Hair follicle dermal papilla cell (primary cell): ENCODE measurements around the gene CETN3. TPM values are rescaled to one million over a fixed set of nuclear protein-coding genes. Genes with fewer than 3 reads are reported as not detected.

ENCODE experiments used
- total RNA-seq: library from RNA; depleted of rRNA; stranded (reverse); fragments of >200 nt; gene quantifications from 2 replicates; pipeline ENCODE4 v1.2.3, GENCODE V29; 2012

The CETN3 gene
- 6.5 and 7.0 TPM in 2 replicates for total RNA-seq

DNA sequence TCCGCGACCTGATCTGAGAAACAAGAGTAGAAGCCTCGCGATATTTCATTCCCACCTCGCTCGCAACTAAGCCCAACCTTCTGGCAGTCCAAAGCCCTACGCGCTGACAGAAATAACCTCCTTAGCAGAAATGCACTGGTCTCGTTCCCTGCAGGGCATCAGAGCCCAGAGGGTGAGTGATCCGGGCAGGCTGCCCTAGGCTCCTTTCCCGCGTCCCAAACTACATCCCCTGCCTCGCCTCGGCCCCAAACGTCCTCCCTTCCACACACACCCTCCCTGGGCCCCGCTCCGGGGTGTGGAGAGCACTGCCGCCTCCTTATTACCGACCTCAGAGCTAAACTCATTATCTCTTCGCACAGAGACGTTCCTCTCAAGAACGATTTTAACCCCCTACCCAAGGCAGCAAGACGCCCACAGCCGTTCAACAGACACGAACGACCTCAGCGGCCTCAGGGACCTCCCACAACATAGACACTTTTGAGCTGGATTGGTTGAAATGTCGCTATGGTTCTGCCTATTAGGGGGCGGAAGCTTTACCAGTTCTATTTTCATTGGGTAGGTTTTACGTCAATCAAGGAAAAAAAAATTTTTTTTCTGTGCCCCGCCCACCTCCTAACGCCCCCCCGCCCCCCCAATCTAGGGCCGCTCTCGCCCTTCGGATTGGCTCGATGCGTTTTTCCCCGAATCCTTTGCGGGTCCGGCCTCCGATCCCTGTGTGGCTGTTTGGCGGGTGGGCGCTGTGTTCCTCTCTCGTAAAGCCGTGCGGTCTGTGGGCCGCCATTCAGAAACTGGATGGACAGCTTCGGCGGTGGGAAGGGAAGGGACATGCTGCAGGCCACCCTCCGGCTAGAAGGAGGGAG, at the start of gene CETN3:
TSS of gene CETN3 (minus strand) at position 439 of the 860 bp plus-strand sequence. CDS start at position 344, 95 bp downstream.

Other genes starting within 250 kb of the CETN3 start
- gene MBLAC2, start 65.0 kb upstream of the CETN3 start, total RNA-seq = 6.0 and 7.6 TPM in 2 replicates
- gene POLR3G, start 65.1 kb upstream of the CETN3 start, total RNA-seq = 2.4 and 2.9 TPM in 2 replicates
- 21.4 and 23.7 TPM in 2 replicates for gene LYSMD3, start 119.8 kb upstream of the CETN3 start, total RNA-seq
- gene ADGRV1, start 149.0 kb upstream of the CETN3 start, total RNA-seq = under 0.01 and 0.24 TPM in 2 replicates